NCI-H1048 (cell line): ENCODE results near the gene TACC3.

Experiments
- DNase-seq: peaks from one replicate; lab custom pipeline; 2025; lab: John Stamatoyannopoulos, UW

TACC3 gene

DNA sequence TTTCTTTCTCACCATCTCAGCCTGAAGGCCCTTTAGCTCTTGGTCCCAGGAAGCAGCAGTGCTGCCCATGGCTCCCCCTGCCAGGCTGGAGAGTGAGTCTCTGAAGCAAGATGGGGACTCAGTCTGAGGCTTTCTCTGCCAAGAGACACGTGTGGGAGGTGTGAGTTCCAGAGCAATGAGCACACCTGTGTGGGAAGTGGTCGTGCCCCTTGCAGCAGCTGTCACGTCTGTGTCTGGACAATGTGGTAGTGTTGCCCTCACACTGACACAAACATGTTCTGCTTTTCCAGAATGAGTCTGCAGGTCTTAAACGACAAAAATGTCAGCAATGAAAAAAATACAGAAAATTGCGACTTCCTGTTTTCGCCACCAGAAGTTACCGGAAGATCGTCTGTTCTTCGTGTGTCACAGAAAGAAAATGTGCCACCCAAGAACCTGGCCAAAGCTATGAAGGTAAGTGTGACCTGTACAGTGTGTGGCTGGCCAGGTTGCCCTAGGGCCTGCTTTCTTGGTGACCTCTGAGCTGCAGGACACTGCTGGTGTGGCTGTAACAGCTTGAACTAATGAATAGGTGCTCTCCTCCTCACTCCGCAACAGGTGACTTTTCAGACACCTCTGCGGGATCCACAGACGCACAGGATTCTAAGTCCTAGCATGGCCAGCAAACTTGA is 1.9 kb downstream of the TACC3 start:
- no peak for DNase-seq

DNA sequence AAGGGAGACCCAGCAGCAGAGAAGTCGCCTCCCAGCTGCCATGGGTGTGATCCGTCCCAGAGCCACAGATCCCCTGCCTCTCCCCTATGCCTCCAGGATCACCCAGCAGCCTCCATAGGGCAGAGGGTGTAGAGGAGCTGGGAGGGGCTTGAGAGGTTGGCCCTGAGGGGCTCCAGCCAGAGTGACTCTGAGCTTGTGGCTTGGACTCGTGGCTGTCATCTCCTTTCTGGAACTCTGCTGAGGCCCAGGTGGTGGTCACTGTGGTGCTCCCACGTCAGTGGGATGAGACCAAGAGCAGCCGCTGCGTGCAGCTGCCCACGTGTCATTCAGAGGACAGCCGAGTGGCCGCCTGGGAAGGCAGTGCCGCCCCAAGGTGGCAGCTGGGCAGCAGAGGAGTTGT is 4.2 kb downstream of the TACC3 start:
- no peak for DNase-seq

DNA sequence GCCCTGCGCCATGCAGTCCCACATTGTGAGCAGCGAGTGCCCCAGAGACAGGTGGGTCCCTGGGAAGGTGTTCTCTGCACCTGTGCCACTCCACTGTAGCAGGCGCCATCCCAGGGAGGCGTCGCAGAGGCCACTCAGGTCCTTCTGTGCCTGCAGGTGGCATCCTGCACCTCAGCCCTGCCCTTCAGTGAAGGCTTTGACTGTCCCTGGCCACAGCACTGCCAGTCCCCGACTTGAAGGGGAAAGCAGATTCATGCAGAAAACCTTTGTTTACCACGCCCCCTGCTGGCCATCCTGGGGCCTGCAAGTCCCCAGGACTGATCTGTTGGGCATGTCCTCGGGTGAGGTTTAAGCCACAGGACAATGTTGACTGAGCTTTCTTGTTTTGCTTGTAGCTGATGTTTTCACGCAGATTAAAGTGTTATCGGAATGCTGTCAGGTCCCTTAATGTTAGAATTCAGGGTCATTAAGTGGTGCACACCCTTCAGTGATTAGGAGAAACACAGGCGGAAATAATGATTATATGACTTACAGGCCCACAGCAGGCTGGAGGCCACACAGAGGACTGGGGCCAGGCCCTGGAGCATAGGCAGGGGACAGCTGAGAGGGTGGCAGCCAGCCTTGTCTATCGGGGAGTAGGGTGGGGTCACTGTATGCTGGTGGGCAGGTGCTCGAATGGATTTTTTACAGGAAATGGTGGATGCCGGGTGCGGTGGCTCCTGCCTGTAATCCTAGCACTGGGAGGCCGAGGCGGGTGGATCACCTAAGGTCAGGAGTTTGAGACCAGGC is 5.0 kb downstream of the TACC3 start:
- peak; percentile 40 for DNase-seq

DNA sequence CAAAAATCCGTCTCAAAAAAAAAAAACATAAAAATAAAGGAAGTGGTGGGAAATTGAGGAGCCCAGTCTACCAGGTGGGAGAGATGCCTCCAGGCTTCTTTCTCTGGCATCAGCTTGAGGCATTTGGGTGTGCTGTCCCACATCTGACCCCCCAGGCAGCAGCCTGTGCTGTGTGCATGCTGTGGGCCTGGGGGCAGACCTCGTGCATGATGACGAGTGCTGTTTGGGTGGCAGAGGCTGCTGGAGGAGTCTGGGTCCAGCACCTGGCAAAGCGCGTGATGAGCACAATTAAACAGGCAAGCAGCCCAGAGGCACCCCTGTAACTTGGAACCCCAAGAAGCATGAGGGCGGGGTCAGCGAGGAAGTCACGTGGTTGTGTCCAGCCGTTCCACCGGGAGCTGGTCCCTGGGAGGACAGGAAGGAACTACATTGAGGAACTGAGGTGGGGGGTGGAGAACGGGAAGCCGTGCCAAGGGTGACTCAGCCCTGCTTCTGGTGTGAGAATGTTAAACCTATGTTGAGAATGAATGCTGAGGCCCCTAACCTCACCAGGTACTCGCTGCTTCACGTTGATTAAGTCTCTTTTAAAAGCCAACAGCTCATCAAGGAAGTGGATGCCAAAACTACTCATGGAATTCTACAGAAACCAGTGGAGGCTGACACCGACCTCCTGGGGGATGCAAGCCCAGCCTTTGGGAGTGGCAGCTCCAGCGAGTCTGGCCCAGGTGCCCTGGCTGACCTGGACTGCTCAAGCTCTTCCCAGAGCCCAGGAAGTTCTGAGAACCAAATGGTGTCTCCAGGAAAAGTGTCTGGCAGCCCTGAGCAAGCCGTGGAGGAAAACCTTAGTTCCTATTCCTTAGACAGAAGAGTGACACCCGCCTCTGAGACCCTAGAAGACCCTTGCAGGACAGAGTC is 6.1 kb downstream of the TACC3 start:
- no peak for DNase-seq

DNA sequence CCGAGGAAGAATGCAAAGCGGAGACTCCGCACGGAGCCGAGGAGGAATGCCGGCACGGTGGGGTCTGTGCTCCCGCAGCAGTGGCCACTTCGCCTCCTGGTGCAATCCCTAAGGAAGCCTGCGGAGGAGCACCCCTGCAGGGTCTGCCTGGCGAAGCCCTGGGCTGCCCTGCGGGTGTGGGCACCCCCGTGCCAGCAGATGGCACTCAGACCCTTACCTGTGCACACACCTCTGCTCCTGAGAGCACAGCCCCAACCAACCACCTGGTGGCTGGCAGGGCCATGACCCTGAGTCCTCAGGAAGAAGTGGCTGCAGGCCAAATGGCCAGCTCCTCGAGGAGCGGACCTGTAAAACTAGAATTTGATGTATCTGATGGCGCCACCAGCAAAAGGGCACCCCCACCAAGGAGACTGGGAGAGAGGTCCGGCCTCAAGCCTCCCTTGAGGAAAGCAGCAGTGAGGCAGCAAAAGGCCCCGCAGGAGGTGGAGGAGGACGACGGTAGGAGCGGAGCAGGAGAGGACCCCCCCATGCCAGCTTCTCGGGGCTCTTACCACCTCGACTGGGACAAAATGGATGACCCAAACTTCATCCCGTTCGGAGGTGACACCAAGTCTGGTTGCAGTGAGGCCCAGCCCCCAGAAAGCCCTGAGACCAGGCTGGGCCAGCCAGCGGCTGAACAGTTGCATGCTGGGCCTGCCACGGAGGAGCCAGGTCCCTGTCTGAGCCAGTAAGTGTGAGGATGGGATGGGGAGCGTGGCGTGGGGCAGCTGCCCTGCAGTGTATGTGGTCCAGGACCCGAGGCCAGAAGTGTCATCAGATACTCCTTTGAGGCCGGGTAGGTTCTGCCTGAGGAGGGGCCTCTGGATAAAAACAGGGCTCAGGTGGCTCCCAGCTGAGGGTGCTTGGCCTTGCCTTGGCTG is 7.0 kb downstream of the TACC3 start:
- DNase-seq = no peak

DNA sequence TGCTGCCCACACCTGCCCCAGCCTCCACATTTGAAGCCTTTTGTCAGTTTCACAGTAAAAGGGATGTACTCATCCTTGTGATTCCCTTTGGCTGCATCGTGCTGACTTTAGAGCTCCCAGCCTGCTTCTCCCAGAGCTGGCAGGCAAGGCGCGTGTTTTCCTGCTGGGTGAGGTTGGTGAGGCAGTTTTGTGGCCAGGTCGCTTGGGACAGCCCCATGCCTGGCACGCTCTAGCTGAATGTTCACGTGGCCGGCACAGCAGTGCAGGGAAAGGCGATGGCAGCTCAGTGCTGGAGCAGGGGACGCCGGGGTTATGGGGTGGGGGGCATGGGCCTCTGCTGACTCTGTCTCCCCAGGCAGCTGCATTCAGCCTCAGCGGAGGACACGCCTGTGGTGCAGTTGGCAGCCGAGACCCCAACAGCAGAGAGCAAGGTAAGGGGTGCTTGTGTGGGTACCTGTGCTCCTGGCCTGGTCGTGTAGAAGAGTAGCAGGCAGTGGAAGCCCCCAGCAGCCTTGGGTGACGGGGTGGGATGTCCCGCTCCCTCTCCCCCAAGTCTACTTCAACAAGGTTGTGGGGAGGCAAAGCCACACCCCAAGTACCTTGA is 9.3 kb downstream of the TACC3 start:
- no peak for DNase-seq

DNA sequence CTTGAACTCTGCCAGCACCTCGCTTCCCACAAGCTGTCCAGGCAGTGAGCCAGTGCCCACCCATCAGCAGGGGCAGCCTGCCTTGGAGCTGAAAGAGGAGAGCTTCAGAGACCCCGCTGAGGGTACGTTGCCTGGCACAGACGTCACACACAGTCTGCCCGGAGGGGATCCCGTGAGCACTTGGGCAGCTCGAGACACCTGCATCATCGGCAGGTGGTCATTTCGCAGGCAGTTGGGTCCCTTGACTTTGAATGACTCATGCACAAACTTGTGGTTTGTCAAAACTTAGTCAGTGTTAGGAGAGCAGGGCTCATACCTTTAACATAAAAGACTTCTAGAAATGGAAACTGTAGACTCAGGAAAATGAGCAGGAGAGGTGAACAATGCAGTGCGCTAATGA is 9.9 kb downstream of the TACC3 start:
- DNase-seq = no peak

DNA sequence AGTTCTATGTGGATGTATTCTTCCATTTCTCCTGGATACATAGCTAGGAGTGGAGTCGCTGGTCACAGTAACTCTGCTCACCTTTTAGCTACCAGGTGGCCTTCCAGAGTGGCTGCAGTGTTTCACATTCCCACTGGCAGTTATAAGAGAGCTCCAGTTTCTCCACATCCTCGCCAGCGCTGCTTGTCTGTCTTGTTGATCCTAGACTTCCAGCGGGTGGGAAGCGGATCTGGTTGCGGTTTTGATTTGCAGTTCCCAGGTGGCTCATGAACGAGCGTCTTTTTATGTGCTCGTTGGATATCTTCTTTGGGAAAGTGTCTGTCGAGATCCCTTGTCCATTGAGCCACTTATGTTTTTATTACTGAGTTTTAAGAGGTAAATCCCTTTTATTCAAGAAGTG is 11.6 kb downstream of the TACC3 start:
- DNase-seq = no peak

DNA sequence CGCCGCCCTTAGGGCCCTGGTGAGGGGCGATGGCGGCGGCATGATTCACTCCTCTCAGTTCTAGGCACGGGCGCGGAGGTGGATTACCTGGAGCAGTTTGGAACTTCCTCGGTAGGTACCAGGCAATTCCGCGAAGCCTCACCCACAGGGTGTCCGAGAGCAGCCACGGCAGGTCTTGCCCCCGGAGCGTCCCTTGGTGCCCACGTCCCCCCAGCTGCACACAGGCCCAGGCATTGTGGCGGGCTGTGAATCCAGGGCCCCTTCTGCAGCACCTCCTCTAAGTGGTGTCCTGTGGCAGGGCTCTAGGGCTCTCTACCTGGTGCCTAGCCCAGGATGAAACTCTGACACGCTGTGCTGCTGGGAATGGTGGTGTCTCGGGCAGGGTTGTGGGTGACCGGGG is 13.9 kb downstream of the TACC3 start:
- no peak for DNase-seq

DNA sequence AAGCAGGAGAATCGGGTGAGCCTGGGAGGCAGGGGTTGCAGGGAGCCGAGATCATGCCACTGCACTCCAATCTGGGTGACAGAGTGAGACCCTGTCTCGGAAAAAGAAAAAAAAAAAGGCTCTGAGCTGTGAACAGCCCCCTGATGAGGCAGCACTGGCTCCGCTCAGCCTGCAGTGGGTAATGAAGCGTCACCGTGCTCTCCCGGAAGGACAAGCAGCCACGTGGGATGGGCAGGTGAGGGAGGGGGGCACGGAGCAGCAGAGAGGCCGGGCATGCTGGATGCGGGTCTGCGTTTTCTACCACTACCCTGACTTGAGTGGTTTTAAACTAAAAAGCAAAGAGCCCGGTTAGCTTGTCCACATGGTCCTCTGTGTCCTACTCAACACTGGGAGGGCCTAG is 15.5 kb downstream of the TACC3 start:
- DNase-seq = no peak

DNA sequence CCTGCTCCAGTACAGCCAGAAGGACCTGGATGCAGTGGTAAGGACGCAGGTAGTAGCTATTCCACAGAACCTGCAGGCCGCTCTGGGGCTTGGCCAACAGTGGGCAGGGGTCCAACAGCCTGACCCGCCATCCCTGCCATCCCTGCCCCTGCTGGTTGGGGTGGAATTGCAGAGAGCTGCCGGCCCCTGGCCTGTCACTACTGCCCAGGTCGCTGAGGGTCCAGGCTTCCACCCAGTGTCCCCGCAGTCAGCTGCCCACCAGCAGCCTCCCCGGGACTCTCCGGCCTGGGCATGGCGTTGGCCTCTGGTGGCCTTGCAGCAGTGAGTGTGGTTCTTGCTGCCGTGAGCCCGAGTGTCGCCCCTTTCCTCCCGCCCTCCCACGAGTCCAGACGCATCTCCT is 16.3 kb downstream of the TACC3 start:
- no peak for DNase-seq

DNA sequence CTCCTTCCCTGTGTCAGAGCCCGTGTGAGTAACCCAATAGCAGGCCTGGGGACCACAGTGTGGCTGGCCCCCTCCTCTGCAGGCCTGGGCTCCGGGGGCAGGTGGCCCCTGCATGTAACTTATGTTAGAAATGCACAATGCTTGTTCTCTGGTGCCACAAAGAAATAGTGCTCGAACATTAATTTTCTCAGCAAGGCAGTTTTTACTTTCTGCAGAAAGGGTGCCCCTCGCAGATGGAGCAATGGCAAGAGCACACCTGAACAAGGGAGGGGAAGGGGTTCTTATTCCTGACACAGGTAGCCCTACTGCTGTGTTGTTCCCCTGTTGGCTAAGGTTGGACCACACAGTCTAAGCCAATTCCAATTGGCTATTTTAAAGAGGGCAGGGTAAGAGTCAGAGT is 17.1 kb downstream of the TACC3 start:
- no peak for DNase-seq

DNA sequence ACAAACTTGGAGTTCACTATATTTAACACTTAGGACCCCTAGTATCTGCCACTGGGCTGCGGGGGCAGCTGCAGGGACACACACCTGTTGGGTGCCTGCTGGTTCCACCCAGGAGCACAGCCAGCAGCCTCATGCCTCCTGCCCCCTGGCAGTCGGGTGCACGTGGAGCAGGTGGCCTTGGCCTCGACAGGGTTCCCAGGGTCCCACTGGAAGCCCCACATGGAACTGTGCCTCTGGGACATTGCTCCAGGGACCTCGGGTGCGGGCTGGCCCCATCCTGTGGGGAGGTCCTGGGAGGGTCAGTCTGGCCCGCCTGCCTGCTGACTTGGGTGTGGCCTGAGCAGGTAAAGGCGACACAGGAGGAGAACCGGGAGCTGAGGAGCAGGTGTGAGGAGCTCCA is 18.0 kb downstream of the TACC3 start:
- DNase-seq = no peak

DNA sequence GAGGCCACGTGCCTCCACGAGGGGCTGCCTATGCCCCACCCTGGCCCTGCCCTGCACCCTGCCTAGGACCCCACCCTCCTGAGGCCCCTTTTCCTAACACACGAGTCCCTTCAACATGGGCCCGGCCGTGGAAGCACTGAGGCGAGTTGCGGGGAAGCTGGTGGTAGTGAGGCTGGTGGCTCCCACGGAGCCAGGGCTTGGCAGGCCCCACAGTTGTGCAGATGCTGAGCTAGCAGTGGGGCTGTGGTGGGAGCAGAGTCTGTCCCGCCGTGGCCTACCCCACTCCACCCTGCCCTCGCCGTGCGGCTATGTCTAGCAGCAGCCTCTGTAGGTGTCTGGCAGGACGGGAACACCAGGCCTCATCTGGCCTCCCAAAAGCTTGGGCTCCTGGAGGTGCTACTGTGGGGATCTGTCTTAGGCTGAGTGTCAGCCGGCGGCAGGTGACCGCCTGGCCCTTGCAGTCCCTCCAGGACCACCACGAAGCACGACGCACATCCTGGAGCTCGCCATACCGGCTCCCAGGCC is 18.8 kb downstream of the TACC3 start:
- no peak for DNase-seq

DNA sequence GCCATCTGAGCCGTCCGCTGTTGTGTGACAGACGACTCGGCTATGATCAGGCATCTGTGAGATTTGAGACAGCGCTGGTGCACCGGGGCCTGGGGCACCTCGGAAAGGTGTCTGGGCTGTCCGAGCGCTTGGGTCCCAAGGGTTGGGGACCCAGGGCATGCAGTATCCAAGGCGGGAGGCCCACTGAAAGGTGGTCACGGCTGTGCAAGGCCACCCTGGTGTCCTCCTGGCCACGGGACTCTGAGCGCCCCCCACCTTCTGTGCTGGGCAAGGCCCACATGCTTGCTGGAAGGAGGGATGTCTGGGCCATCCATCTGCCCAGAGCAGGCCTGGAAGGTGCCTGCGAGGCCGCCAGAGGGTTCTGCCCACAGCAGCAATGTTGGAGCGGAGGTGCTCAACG is 19.9 kb downstream of the TACC3 start:
- DNase-seq = no peak

DNA sequence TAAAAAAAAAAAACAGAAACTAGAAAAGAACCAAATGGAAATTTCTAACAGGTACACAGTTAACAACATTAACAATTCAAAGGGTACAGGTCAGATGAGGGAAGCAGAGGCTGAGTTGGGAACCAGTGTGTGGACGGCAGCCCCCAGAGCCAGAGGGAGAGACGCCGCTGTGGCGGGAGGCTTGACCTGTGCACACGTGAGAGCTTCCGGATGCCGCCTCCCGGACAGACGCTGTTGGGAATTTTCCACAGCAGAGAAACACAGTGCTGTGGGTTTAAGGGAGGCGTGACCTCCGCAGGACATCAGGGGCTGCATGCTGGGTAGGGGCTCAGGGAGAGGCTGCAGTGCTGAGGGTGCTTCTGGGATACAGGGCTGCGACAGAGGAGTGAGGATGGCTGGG is 22.2 kb downstream of the TACC3 start:
- DNase-seq = no peak

DNA sequence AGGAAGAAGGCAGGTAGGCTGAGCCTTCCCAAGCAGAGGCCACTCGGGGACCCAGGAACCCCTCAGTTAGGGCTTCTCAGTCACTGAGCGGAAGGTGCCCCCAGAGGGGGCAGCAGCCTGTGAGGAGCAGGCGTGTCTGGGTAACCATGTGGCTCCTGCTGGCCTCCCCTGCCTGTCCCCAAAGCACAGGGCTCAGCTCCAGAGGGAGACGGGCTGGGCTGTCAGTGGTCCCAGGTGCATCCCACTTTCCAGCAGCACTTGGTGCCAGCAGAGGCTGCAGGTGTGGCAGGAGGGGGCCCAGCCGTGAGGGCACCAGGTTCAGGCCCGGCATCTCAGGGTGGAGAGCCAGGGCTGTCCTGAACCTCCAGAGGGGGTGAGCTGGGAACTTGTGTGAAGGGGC is 22.7 kb downstream of the TACC3 start:
- no peak for DNase-seq

DNA sequence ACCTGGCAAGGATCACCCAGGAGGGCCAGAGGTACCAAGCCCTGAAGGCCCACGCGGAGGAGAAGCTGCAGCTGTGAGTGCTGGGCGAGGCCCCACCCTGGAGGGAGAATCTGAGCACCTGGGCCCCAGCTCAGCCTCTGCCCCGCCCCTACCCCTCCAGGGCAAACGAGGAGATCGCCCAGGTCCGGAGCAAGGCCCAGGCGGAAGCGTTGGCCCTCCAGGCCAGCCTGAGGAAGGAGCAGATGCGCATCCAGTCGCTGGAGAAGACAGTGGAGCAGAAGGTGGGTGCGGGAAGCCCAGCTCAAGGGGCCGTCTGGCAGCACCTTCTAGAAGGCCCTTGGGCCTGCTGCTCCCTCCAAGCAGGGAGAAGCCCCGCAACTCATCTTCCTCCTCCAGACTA is 23.2 kb downstream of the TACC3 start:
- DNase-seq = no peak

DNA sequence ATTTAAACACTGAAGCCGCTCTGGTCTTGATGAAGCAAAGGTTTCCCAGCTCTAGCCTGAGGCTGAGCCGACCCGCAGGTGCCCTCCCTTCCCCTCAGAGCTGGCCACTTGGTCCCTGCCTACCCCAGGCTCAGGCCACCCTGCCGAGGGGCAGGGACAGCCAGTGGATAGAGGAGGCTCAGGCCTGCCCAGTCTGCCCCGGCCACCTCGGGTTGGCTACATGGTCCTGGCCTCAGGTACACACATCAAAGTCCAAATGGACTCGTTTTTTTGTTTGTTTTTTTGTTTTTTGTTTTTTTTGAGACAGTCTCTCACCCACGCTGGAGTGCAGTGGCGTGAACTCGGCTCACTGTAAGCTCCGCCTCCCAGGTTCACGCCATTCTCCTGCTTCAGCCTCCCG is 23.8 kb downstream of the TACC3 start:
- no peak for DNase-seq

DNA sequence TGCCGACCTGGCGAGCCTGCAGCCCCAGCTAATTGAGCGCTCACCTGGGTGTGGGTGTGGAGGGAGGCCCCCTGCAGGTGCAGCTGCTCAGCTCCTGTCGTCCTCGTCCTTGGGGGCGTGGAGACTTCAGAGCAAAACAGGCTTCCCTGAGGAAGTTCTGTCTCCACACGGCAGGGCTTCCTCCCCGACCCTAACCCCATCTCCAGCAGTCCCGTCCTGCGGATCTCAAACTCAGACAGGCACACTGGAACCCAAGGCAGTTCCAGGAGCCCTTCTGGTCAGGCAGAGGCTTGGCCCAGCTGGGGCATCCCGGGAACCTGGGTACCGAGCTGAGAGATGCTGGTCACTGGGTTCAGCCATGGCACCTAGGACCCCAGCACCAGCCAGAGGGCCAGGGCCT is 24.4 kb downstream of the TACC3 start:
- DNase-seq = no peak

DNA sequence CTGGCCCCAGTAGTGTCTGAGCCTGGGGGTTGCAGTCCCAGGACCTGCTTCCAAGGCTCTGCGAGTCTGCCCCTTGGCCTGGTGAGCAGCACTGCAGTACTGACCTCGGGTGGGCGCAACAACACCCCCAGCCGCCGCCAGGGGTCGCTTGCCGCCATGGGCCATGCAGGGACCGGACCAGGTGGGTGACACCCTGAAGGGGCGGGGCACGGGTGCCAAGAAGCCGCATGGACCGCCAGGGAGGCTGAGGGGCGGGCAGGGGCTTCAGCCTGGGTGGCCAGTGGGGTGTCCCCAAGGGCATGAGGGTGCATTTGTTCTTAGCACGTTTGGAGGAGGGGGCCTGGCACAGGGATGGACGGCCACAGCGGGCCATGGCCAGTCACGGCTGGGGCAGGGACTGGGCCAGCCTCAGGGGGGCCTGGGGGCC is 25.0 kb downstream of the TACC3 start:
- no peak for DNase-seq
